SK-N-SH treated with all-trans-retinoic acid at 6 μM for 48 hours (cell line): ENCODE measurements around the gene EMC8.
A peak's percentile ranks its signal among the peaks of the same experiment; 100 is the strongest.

Experiments
- ATAC-seq: fragments of 200-7000 bp; cut with Tn5 transposase; 3 replicates; pipeline ENCODE4 v1.9.1; 2020; ENCODE audit warnings: mild to moderate bottlenecking, moderate library complexity
- ARNTL ChIP-seq: fragments of 450-650 bp; formaldehyde crosslinking; IDR thresholded peaks from 2 replicates; pipeline ENCODE4 v1.5.0; 2020; ENCODE audit warnings: low read depth, mild to moderate bottlenecking, moderate library complexity, borderline replicate concordance
- BACH2 ChIP-seq: fragments of 250-450 bp; sonication (Bioruptor Pico); IDR thresholded peaks from 2 replicates; pipeline ENCODE4 v1.9.0; 2021; ENCODE audit warnings: mild to moderate bottlenecking, borderline replicate concordance
- CREB5 ChIP-seq: fragments of 250-450 bp; sonication (Bioruptor Pico); IDR thresholded peaks from 2 replicates; pipeline ENCODE4 v1.5.1; 2020; ENCODE audit warnings: low read depth, mild to moderate bottlenecking, moderate library complexity
- CSDC2 ChIP-seq: fragments of 250-450 bp; sonication (Bioruptor Pico); IDR thresholded peaks from 2 replicates; pipeline ENCODE4 v1.5.0; 2020; ENCODE audit warnings: mild to moderate bottlenecking, moderate library complexity
- CSRNP3 ChIP-seq: fragments of 250-450 bp; sonication (Bioruptor Pico); IDR thresholded peaks from 2 replicates; pipeline ENCODE4 v1.5.1; 2021; ENCODE audit warnings: mild to moderate bottlenecking, moderate library complexity
- ESRRG ChIP-seq: fragments of 250-450 bp; sonication (Bioruptor Pico); IDR thresholded peaks from 2 replicates; pipeline ENCODE4 v1.6.1; 2021; ENCODE audit warnings: mild to moderate bottlenecking
- GLIS3 ChIP-seq: fragments of 250-450 bp; sonication (Bioruptor Pico); IDR thresholded peaks from 2 replicates; pipeline ENCODE4 v1.5.0; 2020; ENCODE audit warnings: mild to moderate bottlenecking, moderate library complexity
- ISL1 ChIP-seq: fragments of 250-450 bp; sonication (Bioruptor Pico); IDR thresholded peaks from 2 replicates; pipeline ENCODE4 v2.1.2; 2022; ENCODE audit warnings: mild to moderate bottlenecking, moderate library complexity
- OSR1 ChIP-seq: fragments of 250-450 bp; sonication (Bioruptor Pico); IDR thresholded peaks from 2 replicates; pipeline ENCODE4 v1.8.0; 2022; ENCODE audit warnings: moderate library complexity, mild to moderate bottlenecking, inconsistent platforms
- PATZ1 ChIP-seq: fragments of 250-450 bp; sonication (Bioruptor Pico); IDR thresholded peaks from 2 replicates; pipeline ENCODE4 v1.8.0; 2020; ENCODE audit warnings: mild to moderate bottlenecking, moderate library complexity, borderline replicate concordance
- POU6F1 ChIP-seq: fragments of 250-450 bp; sonication (Bioruptor Pico); IDR thresholded peaks from 2 replicates; pipeline ENCODE4 v1.8.0; 2021; ENCODE audit warnings: low read depth, mild to moderate bottlenecking, moderate library complexity, borderline replicate concordance
- PPARA ChIP-seq: fragments of 250-450 bp; sonication (Bioruptor Pico); IDR thresholded peaks from 2 replicates; pipeline ENCODE4 v1.5.0; 2020; ENCODE audit warnings: mild to moderate bottlenecking, borderline replicate concordance
- RARB ChIP-seq: fragments of 250-450 bp; sonication (Bioruptor Pico); IDR thresholded peaks from 2 replicates; pipeline ENCODE4 v1.8.0; 2021; ENCODE audit warnings: mild to moderate bottlenecking, moderate library complexity
- SNAI2 ChIP-seq: fragments of 250-450 bp; sonication (Bioruptor Pico); IDR thresholded peaks from 2 replicates; pipeline ENCODE4 v1.5.0; 2020; ENCODE audit warnings: mild to moderate bottlenecking, moderate library complexity
- TCF4 ChIP-seq: fragments of 250-450 bp; sonication (Bioruptor Pico); IDR thresholded peaks from 2 replicates; pipeline ENCODE4 v1.8.0; 2021; ENCODE audit warnings: mild to moderate bottlenecking, moderate library complexity, borderline replicate concordance
- TOX ChIP-seq: fragments of 250-450 bp; sonication (Bioruptor Pico); IDR thresholded peaks from 2 replicates; pipeline ENCODE4 v1.8.0; 2021; ENCODE audit warnings: mild to moderate bottlenecking, moderate library complexity, borderline replicate concordance
- TSHZ2 ChIP-seq: fragments of 250-450 bp; sonication (Bioruptor Pico); IDR thresholded peaks from 2 replicates; pipeline ENCODE4 v1.5.0; 2020; ENCODE audit warnings: mild to moderate bottlenecking, moderate library complexity
- ZC3H10 ChIP-seq: fragments of 250-450 bp; sonication (Bioruptor Pico); IDR thresholded peaks from 2 replicates; pipeline ENCODE4 v1.5.1; 2021; ENCODE audit warnings: mild to moderate bottlenecking, moderate library complexity
- ZFP3 ChIP-seq: fragments of 250-450 bp; sonication (Bioruptor Pico); IDR thresholded peaks from 2 replicates; pipeline ENCODE4 v1.5.0; 2020; ENCODE audit warnings: mild to moderate bottlenecking, moderate library complexity
- ZFP30 ChIP-seq: fragments of 450-650 bp; formaldehyde crosslinking; IDR thresholded peaks from 2 replicates; pipeline ENCODE4 v1.5.0; 2022; ENCODE audit warnings: mild to moderate bottlenecking, moderate library complexity
- ZNF565 ChIP-seq: fragments of 450-650 bp; formaldehyde crosslinking; conservative IDR thresholded peaks from 2 replicates; pipeline ENCODE4 v1.5.0; 2020; ENCODE audit warnings: low read depth, mild to moderate bottlenecking, moderate library complexity
- ZNF70 ChIP-seq: fragments of 450-650 bp; formaldehyde crosslinking; IDR thresholded peaks from 2 replicates; pipeline ENCODE4 v1.5.0; 2020; ENCODE audit warnings: mild to moderate bottlenecking, moderate library complexity

EMC8 gene

GRCh38 chr16:85753559-85753958 is 45.8 kb downstream of the EMC8 start:
- TF ChIP-seq POU6F1 (CRISPR knock-in tag) (no peak), TCF4 (CRISPR knock-in tag) (no peak), TSHZ2 (CRISPR knock-in tag) (no peak), PATZ1 (CRISPR knock-in tag) (no peak), TOX (CRISPR knock-in tag) (no peak), ARNTL (CRISPR knock-in tag) (no peak), OSR1 (CRISPR knock-in tag) (no peak), CSDC2 (CRISPR knock-in tag) (no peak), ZFP3 (no peak), ZFP30 (CRISPR knock-in tag) (no peak), SNAI2 (CRISPR knock-in tag) (no peak), ZNF70 (CRISPR knock-in tag) (no peak), ZNF565 (CRISPR knock-in tag) (no peak), ZC3H10 (CRISPR knock-in tag) (no peak), CREB5 (CRISPR knock-in tag) (no peak), GLIS3 (CRISPR knock-in tag) (no peak), ESRRG (CRISPR knock-in tag) (no peak), ISL1 (CRISPR knock-in tag) (no peak), RARB (CRISPR knock-in tag) (no peak)
- no peak for ATAC-seq

- peak; percentile 43 for ATAC-seq
- TF ChIP-seq ZFP3 (no peak), PPARA (no peak), CREB5 (CRISPR knock-in tag) (no peak), BACH2 (CRISPR knock-in tag) (no peak), TCF4 (CRISPR knock-in tag) (no peak), ARNTL (CRISPR knock-in tag) (no peak), ZC3H10 (CRISPR knock-in tag) (no peak), CSDC2 (CRISPR knock-in tag) (no peak), ZNF565 (CRISPR knock-in tag) (no peak), CSRNP3 (CRISPR knock-in tag) (no peak), POU6F1 (CRISPR knock-in tag) (no peak), TSHZ2 (CRISPR knock-in tag) (no peak), ISL1 (CRISPR knock-in tag) (no peak), SNAI2 (CRISPR knock-in tag) (no peak), GLIS3 (CRISPR knock-in tag) (no peak), RARB (CRISPR knock-in tag) (no peak)
Observed at GRCh38 chr16:85752511-85753420, 46.6 kb downstream of the EMC8 start.
